ENCODE measurements around the gene MSANTD3.

Gene MSANTD3

DNA sequence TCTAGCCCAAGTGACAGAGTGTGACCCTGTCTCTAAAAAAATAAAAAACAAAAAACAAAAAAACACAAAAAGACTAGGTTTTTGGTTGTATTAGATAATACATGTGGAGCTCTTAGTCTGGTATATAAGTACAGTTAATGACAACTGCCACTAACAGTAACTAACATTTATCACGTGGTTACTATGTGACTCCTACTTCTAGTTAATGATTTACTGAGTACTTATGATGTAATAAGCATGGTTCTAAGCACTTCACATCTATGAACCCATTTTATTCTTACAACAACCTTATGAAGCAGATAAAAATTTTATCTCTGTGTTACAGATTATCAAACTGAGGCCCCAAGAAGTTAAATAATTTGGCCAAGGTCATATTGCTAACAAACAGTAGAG is 39.9 kb downstream of the MSANTD3 start:
- Histone ChIP-seq H3K36me3 (ENCODE audit: insufficient read depth, low read length) (no peaks in the 10 kb centered on the region), H3K9ac (ENCODE audit: low read depth, low read length) (no peak overlapping the region), H3K9me3 (ENCODE audit: insufficient read depth, low read depth, low read length) (no peaks in the 10 kb centered on the region), H3K4me3 (ENCODE audit: low read length) (no peak overlapping the region), H3K4me1 (ENCODE audit: insufficient read depth, low read length) (peaks cover 10% of the 10 kb centered on the region; the same call in 1 of the 2 replicates), H3K27ac (ENCODE audit: low read depth, low read length) (no peak overlapping the region), H3K27me3 (ENCODE audit: insufficient read depth, low read length) (no peaks in the 10 kb centered on the region)
- WGBS, result no CpG with 5 or more reads among the region's 1 CpG

GRCh38 chr9:100468041-100468440 is 41.1 kb downstream of the MSANTD3 start:
- H3K27ac ChIP-seq (ENCODE audit: low read depth, low read length), result no peak overlapping the region
- no peaks in the 10 kb centered on the region for H3K9me3 ChIP-seq (ENCODE audit: insufficient read depth, low read depth, low read length)
- H3K36me3 ChIP-seq (ENCODE audit: insufficient read depth, low read length), result no peaks in the 10 kb centered on the region
- no peak overlapping the region for H3K4me3 ChIP-seq (ENCODE audit: low read length)
- peaks cover 11% of the 10 kb centered on the region for H3K4me1 ChIP-seq (ENCODE audit: insufficient read depth, low read length)
- 94% methylated on average over 6 of the region's 6 CpGs for whole genome bisulfite sequencing
- H3K27me3 ChIP-seq (ENCODE audit: insufficient read depth, low read length), result no peaks in the 10 kb centered on the region
- no peak overlapping the region for H3K9ac ChIP-seq (ENCODE audit: low read depth, low read length)

DNA sequence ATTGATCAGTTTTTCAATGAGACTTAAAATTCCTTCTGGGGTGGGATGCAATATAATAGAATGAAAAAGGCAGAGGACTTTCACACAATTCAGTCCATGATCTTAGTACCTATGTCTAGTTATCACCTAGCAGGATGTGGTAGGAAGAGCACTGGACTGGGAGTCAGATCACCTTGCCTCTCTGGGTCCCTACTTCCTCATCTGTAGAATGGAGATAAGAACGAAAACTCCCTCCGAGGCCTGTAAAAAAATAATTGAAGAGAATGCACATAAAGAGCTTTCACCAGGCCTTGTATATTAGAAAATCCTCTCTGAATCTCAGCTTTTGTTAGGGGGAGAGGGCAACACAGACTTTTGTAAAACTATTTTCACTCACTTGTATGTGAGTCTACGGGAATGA is 45.3 kb downstream of the MSANTD3 start:
- no peaks in the 10 kb centered on the region for H3K9me3 ChIP-seq (ENCODE audit: insufficient read depth, low read depth, low read length)
- peak overlapping the region; percentile 67 for H3K4me3 ChIP-seq (ENCODE audit: low read length)
- WGBS, result 0% methylated on average over 1 of the region's 3 CpGs
- H3K36me3 ChIP-seq (ENCODE audit: insufficient read depth, low read length), result no peaks in the 10 kb centered on the region
- H3K4me1 ChIP-seq (ENCODE audit: insufficient read depth, low read length), result peaks cover 23% of the 10 kb centered on the region
- H3K27me3 ChIP-seq (ENCODE audit: insufficient read depth, low read length), result no peaks in the 10 kb centered on the region
- peak overlapping the region; percentile 22; the same call in 1 of the 2 replicates for H3K9ac ChIP-seq (ENCODE audit: low read depth, low read length)
- peak overlapping the region; percentile 66; the same call in 1 of the 2 replicates for H3K27ac ChIP-seq (ENCODE audit: low read depth, low read length)

DNA sequence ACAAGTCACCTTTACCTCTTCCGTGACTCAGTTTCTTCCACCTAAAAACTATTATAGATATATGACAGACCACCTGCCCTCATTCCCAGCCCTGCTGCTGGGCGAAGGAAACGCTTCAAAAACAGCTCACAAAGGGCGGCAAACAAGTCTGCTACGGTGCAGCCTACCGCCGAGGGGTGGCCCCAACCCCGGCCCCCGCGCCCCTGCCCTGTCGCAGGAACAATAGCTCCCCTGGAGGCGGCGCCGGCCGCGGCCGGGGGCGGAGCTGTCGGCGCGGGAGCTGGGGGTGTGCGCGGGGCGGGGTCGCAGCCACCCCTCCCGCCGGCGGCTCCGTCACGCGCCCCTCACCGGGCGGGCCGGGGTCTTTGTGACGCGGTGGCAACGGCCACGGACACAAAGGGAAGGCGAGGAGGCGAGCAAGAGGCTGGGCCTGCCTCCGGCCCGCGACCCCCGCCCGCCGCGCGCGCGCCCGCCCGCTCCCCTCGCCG is 45.9 kb downstream of the MSANTD3 start, which contains the start of gene TMEFF1:
TSS of gene TMEFF1 (plus strand) at position 362 of the 488 bp plus-strand sequence. CDS start 396 bp downstream, outside the sequence.
- peak within 1 kb of the TSS; percentile 67 for H3K4me3 ChIP-seq (ENCODE audit: low read length)
- peaks cover 23% of the 10 kb centered on the region for H3K4me1 ChIP-seq (ENCODE audit: insufficient read depth, low read length)
- under 1% methylated on average over 54 of the region's 54 CpGs for WGBS
- no peaks in the 10 kb centered on the region for H3K27me3 ChIP-seq (ENCODE audit: insufficient read depth, low read length)
- peak within 1 kb of the TSS; percentile 93 for H3K9ac ChIP-seq (ENCODE audit: low read depth, low read length)
- H3K27ac ChIP-seq (ENCODE audit: low read depth, low read length), result peak within 1 kb of the TSS; percentile 71
- H3K36me3 ChIP-seq (ENCODE audit: insufficient read depth, low read length), result no peaks in the 10 kb centered on the region
- no peaks in the 10 kb centered on the region for H3K9me3 ChIP-seq (ENCODE audit: insufficient read depth, low read depth, low read length)

DNA sequence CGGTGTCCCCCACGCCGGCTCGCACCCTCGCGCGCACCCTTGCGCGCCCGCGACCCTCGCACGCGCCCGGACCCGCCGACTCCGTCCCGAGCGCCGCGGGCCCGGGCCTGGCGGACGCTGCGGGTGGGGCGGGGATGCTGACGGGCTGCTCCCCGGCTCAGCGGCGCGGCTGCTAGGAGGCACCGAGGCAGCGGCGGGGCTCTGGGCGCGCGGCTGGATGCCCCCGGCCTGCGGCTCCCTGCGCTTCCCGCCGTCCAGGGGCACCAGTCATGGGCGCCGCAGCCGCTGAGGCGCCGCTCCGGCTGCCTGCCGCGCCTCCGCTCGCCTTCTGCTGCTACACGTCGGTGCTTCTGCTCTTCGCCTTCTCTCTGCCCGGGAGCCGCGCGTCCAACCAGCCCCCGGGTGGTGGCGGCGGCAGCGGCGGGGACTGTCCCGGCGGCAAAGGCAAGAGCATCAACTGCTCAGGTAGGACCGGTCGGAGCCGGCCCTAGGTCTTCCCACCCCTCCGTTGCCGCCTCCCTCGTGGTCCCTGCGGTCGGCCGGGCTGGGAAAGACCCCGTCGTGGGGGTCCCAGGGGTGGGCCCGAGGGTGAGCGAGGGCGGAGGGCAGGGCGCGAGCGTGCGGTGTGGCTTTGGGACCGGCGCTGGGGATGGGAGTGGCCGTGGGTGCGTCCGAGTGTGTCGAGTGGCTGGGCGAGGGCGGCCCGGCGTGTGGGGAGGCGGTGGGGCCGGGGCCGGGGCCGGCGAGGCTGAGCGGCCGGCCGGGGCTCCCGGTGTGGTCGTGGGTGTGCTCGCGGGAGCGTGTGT is 46.5 kb downstream of the MSANTD3 start:
- Histone ChIP-seq H3K27ac (ENCODE audit: low read depth, low read length) (peak overlapping the region; percentile 71), H3K9ac (ENCODE audit: low read depth, low read length) (peak overlapping the region; percentile 93)
- WGBS, result under 1% methylated on average over 108 of the region's 108 CpGs

GRCh38 chr9:100474082-100474923 is 47.4 kb downstream of the MSANTD3 start:
- Histone ChIP-seq H3K9me3 (ENCODE audit: insufficient read depth, low read depth, low read length) (no peaks in the 10 kb centered on the region), H3K36me3 (ENCODE audit: insufficient read depth, low read length) (no peaks in the 10 kb centered on the region), H3K27ac (ENCODE audit: low read depth, low read length) (peak overlapping the region; percentile 71; the same call in 1 of the 2 replicates), H3K4me3 (ENCODE audit: low read length) (peak overlapping the region; percentile 67), H3K27me3 (ENCODE audit: insufficient read depth, low read length) (no peaks in the 10 kb centered on the region), H3K9ac (ENCODE audit: low read depth, low read length) (peak overlapping the region; percentile 93), H3K4me1 (ENCODE audit: insufficient read depth, low read length) (peaks cover 20% of the 10 kb centered on the region)
- WGBS, result 1% methylated on average over 24 of the region's 26 CpGs

More for the DNA sequence above, 46.5 kb downstream of the MSANTD3 start:
- no peaks in the 10 kb centered on the region for H3K27me3 ChIP-seq (ENCODE audit: insufficient read depth, low read length)
- no peaks in the 10 kb centered on the region for H3K9me3 ChIP-seq (ENCODE audit: insufficient read depth, low read depth, low read length)
- peaks cover 23% of the 10 kb centered on the region for H3K4me1 ChIP-seq (ENCODE audit: insufficient read depth, low read length)
- peak overlapping the region; percentile 67 for H3K4me3 ChIP-seq (ENCODE audit: low read length)
- no peaks in the 10 kb centered on the region for H3K36me3 ChIP-seq (ENCODE audit: insufficient read depth, low read length)

GRCh38 chr9:100474924-100475276 is 48.0 kb downstream of the MSANTD3 start:
- no peaks in the 10 kb centered on the region for H3K36me3 ChIP-seq (ENCODE audit: insufficient read depth, low read length)
- H3K4me1 ChIP-seq (ENCODE audit: insufficient read depth, low read length), result peaks cover 20% of the 10 kb centered on the region
- peak overlapping the region; percentile 7; the same call in 1 of the 2 replicates for H3K27ac ChIP-seq (ENCODE audit: low read depth, low read length)
- H3K4me3 ChIP-seq (ENCODE audit: low read length), result peak overlapping the region; percentile 67
- 26% methylated on average over 4 of the region's 4 CpGs for WGBS
- no peaks in the 10 kb centered on the region for H3K27me3 ChIP-seq (ENCODE audit: insufficient read depth, low read length)
- H3K9ac ChIP-seq (ENCODE audit: low read depth, low read length), result peak overlapping the region; percentile 93
- no peaks in the 10 kb centered on the region for H3K9me3 ChIP-seq (ENCODE audit: insufficient read depth, low read depth, low read length)

DNA sequence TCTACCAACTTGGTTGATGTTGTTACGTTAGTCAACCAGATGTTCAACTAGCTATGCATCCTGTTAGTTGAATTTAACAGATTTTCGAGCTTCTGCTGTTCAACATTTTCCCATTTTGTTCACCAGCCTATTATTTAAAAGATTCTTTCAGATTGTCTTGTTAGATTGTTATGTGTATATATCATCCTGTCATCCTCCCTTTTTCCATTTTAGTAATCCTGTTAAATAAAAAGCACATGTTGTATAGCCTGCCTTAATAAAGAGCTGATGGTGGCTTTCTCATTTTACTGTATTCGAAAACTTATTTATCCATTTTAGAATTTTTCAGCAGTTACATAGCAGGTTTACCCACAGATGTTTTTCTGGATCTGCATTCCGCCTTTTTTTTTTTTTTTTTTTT is 50.3 kb downstream of the MSANTD3 start:
- Histone ChIP-seq H3K27me3 (ENCODE audit: insufficient read depth, low read length) (no peaks in the 10 kb centered on the region), H3K9ac (ENCODE audit: low read depth, low read length) (no peak overlapping the region)

GRCh38 chr9:100478192-100478591 is 51.2 kb downstream of the MSANTD3 start:
- Histone ChIP-seq H3K9me3 (ENCODE audit: insufficient read depth, low read depth, low read length) (no peaks in the 10 kb centered on the region), H3K36me3 (ENCODE audit: insufficient read depth, low read length) (no peaks in the 10 kb centered on the region), H3K4me3 (ENCODE audit: low read length) (no peak overlapping the region), H3K9ac (ENCODE audit: low read depth, low read length) (no peak overlapping the region), H3K27ac (ENCODE audit: low read depth, low read length) (no peak overlapping the region), H3K4me1 (ENCODE audit: insufficient read depth, low read length) (peaks cover 12% of the 10 kb centered on the region; the same call in 1 of the 2 replicates), H3K27me3 (ENCODE audit: insufficient read depth, low read length) (no peaks in the 10 kb centered on the region)
- 95% methylated on average over 6 of the region's 6 CpGs for WGBS

More for the DNA sequence above, 50.3 kb downstream of the MSANTD3 start:
- H3K4me1 ChIP-seq (ENCODE audit: insufficient read depth, low read length), result peaks cover 17% of the 10 kb centered on the region
- no peak overlapping the region for H3K4me3 ChIP-seq (ENCODE audit: low read length)
- no peaks in the 10 kb centered on the region for H3K9me3 ChIP-seq (ENCODE audit: insufficient read depth, low read depth, low read length)
- H3K27ac ChIP-seq (ENCODE audit: low read depth, low read length), result no peak overlapping the region
- 93% methylated on average over 4 of the region's 4 CpGs for WGBS
- H3K36me3 ChIP-seq (ENCODE audit: insufficient read depth, low read length), result no peaks in the 10 kb centered on the region

DNA sequence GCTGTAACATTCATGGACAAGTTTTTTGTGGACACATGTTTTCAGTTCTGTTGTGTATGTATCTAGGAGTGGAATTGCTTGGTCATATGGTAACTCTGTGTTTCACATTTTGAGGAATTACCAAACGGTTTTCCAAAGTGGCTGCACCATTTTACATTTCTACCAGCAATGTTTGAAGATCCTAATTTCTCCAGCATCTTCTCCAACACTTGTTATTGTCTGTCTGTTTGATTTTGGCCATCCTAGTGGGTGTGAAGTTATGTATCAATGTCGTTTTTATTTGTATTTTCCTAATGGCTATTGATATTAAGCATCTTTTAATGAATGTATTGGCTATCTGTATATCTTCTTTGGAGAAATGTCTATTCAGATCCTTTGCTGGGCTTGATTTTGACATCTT is 52.9 kb downstream of the MSANTD3 start:
- H3K4me3 ChIP-seq (ENCODE audit: low read length), result no peak overlapping the region
- H3K4me1 ChIP-seq (ENCODE audit: insufficient read depth, low read length), result peaks cover 12% of the 10 kb centered on the region; the same call in 1 of the 2 replicates
- H3K27ac ChIP-seq (ENCODE audit: low read depth, low read length), result no peak overlapping the region
- H3K9me3 ChIP-seq (ENCODE audit: insufficient read depth, low read depth, low read length), result no peaks in the 10 kb centered on the region
- H3K9ac ChIP-seq (ENCODE audit: low read depth, low read length), result no peak overlapping the region
- H3K27me3 ChIP-seq (ENCODE audit: insufficient read depth, low read length), result no peaks in the 10 kb centered on the region
- H3K36me3 ChIP-seq (ENCODE audit: insufficient read depth, low read length), result no peaks in the 10 kb centered on the region
- WGBS, result 89% methylated on average over 2 of the region's 2 CpGs

GRCh38 chr9:100485196-100485595 is 58.3 kb downstream of the MSANTD3 start:
- Histone ChIP-seq H3K4me1 (ENCODE audit: insufficient read depth, low read length) (peaks cover 7% of the 10 kb centered on the region), H3K9me3 (ENCODE audit: insufficient read depth, low read depth, low read length) (no peaks in the 10 kb centered on the region), H3K4me3 (ENCODE audit: low read length) (no peak overlapping the region), H3K27ac (ENCODE audit: low read depth, low read length) (no peak overlapping the region), H3K27me3 (ENCODE audit: insufficient read depth, low read length) (no peaks in the 10 kb centered on the region), H3K36me3 (ENCODE audit: insufficient read depth, low read length) (no peaks in the 10 kb centered on the region), H3K9ac (ENCODE audit: low read depth, low read length) (no peak overlapping the region)
- WGBS, result 100% methylated on average over 1 of the region's 1 CpG
